GM21526 (cell line): Measurements from ENCODE around the gene OR2K2.
A peak's percentile ranks its signal among the peaks of the same experiment; 100 is the strongest.
"Not testable (repeated sequence)": the region's sequence is repeated elsewhere in the genome, so short reads cannot be mapped to it uniquely, and the experiment has no call there.

ENCODE experiments used
- ATAC-seq: cut with Tn5 transposase; IDR thresholded peaks from one replicate; pipeline ENCODE4 v1.9.1; 2021; ENCODE audit warnings: moderate library complexity; ENCODE audit not compliant: unreplicated experiment, low FRiP score

OR2K2 gene

DNA sequence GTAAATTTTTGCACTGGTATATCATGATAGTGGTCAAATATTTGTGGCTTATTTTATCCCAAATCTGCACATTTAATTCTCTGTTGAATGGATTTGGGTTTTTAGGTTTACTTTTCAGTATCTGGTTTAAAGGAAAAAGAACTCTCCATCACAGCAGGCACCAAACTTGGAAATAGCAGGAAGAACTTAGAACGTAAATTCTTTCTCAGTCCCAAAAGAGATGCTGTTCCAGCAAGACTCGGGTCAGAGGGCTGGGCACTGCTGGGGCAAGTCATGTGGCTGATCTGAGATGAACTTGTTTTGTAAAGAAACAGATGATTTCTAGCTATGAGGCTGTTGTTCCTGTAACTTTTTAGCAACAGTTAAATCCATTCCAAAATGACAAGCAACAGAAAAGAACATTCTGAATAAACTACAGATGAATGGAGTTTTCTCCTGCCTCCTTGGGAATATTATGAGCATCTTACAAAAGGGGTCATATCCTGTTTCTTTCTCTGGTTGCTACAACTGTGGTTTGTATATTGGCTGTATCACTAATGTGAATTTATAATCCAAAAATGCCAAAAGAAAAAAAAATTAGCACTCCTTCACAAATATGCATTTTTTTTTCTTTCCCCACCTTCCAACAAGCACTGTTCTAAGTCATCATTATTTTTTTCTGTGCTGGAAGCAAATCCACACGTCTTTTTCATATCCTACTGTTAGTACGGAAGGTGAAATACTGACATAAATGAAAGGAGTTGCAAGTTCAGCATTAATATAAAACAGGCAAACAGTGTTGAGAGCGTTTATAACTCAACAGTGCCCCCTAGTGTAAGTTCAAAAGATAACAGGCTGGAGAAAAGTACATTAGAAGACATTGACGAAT is 31.1 kb downstream of the OR2K2 start:
- ATAC-seq = peak; percentile 56

DNA sequence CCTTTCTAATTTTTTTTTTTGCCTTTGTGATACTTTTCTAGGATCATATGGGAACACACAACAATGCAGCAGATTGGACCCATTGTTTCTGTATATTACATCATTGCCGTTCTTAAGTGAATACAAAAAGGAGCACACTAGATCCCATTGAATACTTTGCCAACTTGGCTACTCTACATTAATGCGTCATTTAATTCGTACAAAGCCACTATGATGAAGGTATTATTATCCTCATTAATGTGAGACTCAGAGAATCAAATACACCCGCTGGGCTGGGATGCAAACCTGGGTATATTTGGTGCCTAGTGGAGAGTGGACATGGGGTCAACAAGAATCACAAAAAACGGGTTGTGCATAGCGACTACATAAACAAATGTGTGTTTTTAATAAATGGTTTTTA is 31.9 kb downstream of the OR2K2 start:
- ATAC-seq = no peak

DNA sequence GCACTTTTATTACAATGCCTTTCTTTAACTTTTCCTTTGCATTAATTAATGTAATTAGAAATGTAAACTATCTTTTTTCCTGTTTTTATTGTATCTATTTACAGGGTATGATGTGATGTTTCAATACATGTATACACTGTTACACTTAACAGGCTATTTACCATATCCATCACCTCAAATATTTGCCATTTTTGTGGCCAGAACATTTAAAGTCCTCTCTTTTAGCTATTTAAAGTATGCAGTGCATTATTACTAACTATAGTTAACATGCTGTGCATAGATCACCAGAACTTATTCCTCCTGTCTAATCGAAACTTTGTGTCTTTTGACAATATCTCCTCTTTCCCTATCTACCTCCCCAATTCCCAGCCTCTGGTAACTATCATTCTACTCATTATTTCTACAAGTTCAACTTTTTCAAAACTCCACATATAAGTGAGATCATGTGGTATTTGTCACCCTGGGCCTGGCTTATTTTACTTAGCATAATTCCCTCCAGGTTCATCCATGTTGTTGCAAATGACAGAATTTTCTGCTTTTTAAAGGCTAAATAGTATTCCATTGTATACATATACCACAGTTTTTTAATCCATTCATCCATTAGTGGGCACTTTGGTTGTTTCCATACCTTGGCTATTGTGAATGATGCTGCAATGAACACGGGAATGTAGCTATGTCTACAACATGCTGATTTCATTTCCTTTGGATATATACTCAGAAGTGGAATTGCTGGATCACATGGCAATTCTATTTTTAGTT is 32.8 kb downstream of the OR2K2 start:
- ATAC-seq = no peak

DNA sequence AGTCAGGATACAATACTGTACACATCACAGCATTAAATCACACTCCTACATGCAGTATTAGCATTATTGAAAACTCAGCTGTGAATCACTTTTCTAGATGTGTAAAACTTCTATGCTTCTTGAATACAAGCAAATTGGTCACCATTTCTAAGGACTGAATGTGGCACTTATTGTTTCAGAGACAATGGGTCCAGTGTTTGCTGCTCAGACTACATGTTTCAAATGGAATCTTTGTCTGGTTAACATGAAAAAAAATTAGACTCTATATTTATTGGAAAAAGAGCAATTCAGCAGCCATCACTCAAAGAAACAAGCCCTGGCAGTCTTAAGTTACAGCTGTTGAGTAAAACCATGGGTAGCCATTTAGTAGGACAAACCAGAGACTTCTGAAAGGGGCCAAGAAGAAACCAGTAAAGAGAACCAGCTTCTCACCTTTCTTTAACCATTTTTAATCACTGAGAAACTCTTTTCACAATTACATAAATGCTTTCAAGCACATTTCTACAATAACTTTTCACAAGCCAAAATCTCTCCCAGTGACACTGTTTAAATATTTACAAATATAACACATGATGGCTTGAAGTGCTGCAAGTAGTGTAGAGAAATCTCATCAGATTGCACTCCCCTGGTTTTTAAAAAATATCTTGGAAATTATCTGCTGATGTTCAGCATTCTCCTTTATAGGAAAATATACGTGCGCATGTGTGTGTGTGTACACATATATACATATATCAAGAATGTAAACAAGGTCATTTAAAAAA is 35.2 kb downstream of the OR2K2 start:
- no peak for ATAC-seq

DNA sequence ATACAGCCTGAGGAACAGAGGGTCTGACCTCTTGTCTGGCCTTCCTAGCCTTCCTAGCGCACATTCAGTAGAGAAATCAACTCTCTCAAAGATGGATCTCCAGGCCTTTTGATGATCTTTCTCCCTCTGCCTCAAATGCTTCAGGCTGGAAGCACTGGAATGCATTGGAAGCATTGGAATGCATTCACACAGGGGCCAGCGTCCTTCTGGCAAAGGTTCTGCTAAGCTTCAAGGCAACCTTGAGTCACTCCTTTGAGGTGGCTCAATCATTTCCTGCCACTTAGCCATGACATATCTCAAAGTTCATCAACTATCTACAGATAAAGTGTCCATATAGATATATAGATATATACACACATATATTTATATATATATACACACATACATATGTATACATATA is 42.9 kb downstream of the OR2K2 start:
- ATAC-seq = no peak

DNA sequence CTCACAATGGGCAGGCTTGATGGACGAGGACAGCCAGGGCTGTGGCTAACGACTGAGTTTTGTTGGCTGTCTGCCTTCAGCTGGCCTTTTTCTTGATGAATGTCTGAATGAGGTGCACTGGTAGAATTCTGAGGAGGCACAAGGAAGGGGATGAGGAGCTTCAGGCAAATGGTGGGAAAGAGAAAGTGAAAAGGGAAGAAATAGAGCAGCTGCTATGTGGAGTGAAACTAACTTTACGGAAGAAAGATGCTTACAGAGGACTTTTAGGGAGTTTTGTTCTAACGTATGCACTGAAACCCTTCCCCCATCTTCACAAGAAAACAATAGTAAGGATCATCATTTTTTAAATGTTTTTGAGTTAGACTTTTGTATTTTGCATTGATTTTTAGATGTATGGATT is 45.3 kb downstream of the OR2K2 start:
- ATAC-seq = no peak

DNA sequence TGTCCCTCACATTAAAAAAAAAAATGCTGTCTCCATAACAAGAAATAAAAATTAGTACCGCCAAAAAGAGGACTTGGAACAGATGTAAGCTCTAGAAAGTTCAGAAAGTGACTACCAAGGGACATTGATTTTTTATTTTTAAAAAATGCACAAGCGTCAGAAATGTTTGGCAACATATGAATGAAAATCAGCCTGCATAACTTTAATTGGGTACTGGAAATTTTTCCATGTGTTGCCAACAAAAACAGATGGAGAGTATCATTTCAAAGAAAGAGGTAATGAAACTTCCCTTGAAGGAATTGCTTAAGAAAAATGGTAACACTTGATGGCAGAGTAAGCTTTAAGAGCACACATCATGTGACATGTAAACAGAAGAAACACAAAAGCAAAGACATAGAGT is 47.2 kb downstream of the OR2K2 start:
- ATAC-seq = no peak

DNA sequence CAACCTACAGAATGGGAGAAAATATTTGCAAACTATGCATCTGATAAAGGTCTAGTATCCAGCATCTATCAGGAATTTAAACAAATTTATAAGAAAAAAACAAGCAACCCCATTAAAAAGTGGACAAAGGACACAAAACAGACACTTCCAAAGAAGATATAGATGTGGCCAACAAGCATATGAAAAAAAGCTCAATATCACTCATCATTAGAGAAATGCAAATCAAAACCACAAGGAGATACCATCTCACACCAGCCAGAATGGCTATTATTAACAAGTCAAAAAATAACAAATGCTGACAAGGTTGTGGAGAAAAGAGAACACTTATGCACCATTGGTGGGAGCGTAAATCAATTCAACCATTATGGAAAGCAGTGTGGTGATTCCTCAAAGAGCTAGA is 49.2 kb downstream of the OR2K2 start:
- ATAC-seq = not testable (repeated sequence)
